NCI-H226 (cell line): ENCODE results near the gene ANKRD11.

Source experiments
- DNase-seq: peaks from one replicate; pipeline ENCODE4 v3.0.0-alpha.2; 2015

Gene ANKRD11

GRCh38 chr16:89378947-89379771 lies 111.2 kb downstream of the ANKRD11 start:
- no peak for DNase-seq

- no peak for DNase-seq
Measured at GRCh38 chr16:89377453-89377848, 112.9 kb downstream of the ANKRD11 start.

GRCh38 chr16:89376812-89377452 lies 113.4 kb downstream of the ANKRD11 start:
- peak; percentile 48 for DNase-seq

GRCh38 chr16:89375686-89376085 lies 114.7 kb downstream of the ANKRD11 start:
- DNase-seq: no peak

- DNase-seq: no peak
Measured at GRCh38 chr16:89375021-89375420, 115.3 kb downstream of the ANKRD11 start.

- no peak for DNase-seq
Measured at GRCh38 chr16:89374393-89374960, 115.9 kb downstream of the ANKRD11 start.

GRCh38 chr16:89373355-89374110 lies 116.8 kb downstream of the ANKRD11 start:
- DNase-seq: no peak

GRCh38 chr16:89371968-89372634 lies 118.3 kb downstream of the ANKRD11 start:
- no peak for DNase-seq

GRCh38 chr16:89371386-89371785 lies 119.0 kb downstream of the ANKRD11 start:
- DNase-seq: no peak

GRCh38 chr16:89370601-89371000 lies 119.8 kb downstream of the ANKRD11 start:
- DNase-seq: no peak

- DNase-seq: peak; percentile 27
Measured at GRCh38 chr16:89370081-89370511, 120.3 kb downstream of the ANKRD11 start.

- DNase-seq: no peak
Measured at GRCh38 chr16:89369266-89369895, 121.0 kb downstream of the ANKRD11 start.

GRCh38 chr16:89368604-89369249 lies 121.6 kb downstream of the ANKRD11 start:
- DNase-seq: no peak

- no peak for DNase-seq
Measured at GRCh38 chr16:89367538-89367915, 122.8 kb downstream of the ANKRD11 start.

- DNase-seq: no peak
Measured at GRCh38 chr16:89366561-89367537, 123.5 kb downstream of the ANKRD11 start.

- no peak for DNase-seq
Measured at GRCh38 chr16:89365996-89366395, 124.4 kb downstream of the ANKRD11 start.

- DNase-seq: peak; percentile 23
Measured at GRCh38 chr16:89365044-89365467, 125.3 kb downstream of the ANKRD11 start.

GRCh38 chr16:89364606-89365005 lies 125.8 kb downstream of the ANKRD11 start:
- DNase-seq: no peak

- peak; percentile 78 for DNase-seq
Measured at GRCh38 chr16:89363621-89364393, 126.6 kb downstream of the ANKRD11 start.
